Amygdala (tissue), 56 donors: ENCODE results near the gene IGHMBP2.

Source experiments
- DNase-seq, 56 donors: peaks; one replicate each; lab custom pipeline; 2025; lab: John Stamatoyannopoulos, UW

The IGHMBP2 gene

DNA sequence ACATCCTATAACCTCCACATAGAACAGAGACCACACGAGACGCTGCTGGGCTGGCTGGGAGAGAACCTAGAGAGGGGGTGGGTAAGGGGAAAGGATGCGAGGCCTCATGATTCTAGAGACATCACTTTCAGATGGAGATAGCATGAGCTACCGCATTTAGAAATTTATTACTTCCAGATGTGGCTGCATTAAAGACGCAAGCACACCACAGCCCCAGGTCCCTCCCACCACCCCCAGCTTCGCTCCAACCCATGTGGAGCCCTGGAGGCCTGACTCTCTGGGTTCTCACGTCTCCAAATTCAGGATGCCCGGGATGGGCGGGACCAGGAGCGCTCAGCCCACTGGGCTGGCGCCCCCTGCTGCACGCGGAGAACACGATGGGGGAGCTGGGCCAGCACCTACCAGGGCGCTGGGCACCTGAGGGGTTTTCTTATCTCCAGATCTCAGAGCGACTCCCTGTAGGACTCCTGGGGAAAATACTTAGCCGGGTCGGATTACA lies 13.7 kb upstream of the IGHMBP2 start:
- DNase-seq: no peak

DNA sequence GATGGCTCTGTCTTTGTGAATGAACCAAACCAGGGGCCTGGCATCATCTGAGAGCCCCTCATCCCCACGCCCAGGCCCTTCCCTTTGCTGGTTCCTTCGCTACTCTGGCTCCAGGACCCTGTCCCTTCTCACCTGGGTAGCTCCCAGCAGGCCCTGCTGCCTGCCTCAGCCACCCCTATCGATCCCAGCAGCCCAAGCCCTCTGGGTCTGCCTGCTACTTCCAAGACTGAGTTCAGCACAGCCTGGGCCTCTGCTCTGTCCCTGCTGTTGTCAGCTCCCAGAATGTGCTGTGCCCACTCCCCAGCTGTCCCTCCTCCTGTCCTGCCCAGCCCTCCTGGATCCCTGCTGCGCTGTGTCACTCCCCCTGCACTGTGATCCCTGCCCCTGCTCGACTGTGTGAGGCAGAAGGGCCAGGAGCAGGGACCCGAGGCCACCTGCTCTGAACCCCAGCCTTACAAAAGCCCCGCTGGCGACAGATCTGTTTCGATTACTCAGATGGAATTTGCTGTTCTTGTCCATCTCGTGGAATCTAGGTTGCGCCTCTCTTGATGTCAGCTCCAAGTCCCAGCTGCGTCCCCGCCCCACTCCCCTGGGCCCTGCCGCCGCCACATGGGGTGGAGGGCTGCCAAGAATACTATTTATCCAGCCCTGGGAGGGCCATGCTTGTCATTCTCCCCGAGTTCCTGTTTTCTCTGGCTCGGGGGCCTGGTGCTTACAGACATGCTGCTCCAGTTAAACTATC lies 13.0 kb upstream of the IGHMBP2 start:
- peak in 44 of 56 donors; percentile 1 to 73 (median 36) for DNase-seq

DNA sequence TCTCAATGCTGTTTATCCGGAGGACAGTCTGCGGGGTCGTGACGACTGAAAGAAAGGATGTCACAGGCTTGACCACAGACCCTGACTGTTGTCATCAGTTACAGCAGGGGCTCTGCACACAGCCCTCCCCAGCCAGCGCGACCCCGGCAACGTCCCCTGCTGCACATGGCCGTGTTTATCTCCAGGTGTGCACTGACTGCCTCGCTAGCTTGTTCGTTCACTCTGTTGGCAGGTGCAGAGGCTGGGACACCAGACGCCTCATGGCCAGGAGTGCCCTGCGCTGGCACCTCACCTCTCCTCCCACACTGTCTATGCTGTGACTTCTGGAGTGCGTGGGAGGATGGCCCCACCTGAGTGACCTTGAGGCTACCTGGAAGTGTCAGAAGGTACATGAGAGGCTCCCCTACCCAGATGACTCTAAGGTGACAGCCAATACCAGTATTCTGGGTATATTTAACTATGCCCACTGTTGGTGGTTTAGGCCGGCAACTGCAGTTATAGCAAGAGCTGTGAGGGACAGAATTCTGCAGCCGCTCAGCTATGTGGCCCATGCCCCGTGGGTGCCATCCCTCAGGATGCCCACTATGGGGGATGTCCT lies 12.2 kb upstream of the IGHMBP2 start:
- DNase-seq: no peak

DNA sequence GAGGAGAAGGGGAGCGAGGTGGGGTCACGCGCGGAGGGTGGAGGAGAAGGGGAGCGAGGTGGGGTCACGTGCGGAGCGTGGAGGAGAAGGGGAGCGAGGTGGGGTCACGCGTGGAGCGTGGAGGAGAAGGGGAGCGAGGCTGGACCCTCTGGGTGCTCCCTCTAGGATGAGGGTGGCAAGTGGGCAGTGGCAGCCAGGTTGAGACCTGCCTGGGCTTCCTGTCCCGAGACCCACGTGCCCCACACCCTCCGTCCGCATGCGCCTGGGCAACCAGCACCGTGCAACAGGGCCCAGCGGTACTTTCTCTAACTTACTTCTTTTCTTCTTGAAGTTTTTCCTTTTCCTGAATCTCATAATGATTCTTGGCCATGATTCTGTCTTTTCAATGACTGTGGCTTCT lies 11.1 kb upstream of the IGHMBP2 start:
- DNase-seq: no peak

DNA sequence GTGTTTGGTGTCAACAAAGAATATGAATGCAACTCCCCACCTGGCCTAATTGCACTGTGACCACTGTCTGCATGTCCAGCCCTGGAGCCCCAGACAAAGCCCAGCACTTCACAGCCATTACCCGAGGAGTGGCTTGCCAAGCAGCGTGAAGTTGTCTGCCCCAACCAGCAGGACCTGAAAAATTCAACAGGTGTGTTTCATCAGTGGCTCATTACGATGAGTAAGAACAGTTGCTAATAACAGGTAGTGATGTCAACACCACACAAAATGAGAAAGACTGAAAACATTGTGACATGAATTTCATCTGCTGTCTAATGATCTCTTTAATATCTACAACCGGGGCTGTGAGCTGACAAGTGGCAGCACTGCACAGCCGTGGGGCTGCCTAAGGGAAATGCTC lies 10.4 kb upstream of the IGHMBP2 start:
- DNase-seq: no peak

DNA sequence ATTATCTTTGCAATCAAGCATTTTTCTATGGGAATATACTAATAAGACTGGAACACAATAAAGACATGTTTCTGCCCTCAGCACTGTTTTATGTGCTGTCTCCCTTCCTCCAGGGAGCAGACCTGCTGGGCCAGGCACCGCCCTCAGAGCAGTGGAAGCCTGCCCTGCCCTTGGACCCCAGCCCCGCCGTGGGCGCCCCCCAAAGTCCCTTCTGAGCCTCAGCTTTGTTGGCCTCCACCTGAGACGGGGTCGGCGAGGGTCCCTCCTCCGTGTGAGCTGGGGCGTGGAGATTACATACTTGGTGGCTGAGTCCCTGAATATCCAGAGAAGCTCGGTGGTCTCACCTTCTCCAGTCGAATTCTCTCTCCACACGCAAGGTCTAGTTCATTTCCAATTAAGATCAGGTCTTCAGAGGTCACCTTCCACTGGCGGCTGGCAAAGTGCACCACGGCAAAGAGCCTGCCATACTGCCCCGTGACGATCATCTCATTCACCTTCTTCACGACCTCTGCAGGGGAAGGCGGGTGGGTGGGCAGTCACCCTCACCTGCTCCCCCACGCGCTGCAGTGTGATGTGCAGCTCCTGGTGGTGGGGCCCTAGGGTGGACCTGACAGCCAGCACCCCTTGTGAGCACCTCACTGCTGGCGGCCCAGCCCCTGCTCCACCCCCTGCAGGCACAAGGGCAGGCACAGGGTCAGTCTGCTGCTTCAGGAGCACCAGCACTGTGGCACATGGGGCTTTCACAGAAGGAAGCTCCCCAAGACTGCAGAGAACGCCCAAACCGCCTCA lies 7.3 kb upstream of the IGHMBP2 start:
- no peak for DNase-seq

DNA sequence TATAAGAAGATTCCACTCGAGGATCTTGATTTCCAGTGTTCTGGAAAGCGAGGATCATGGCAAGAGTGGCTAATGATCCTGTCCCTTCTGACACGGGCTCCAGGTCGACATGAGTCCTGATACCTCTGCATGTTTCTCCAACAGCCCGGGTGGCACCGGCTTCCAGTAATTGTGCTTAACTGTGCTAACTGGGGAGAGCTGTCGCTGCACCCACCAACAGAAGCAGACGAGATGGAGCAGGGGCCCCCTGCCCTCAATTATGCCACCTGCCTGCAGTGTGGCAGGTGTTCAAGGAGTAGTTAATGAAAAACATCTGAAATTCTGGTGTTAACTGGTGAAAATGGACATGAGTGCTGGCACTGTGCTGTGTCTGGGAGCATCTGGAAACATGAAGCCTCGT lies 6.2 kb upstream of the IGHMBP2 start:
- DNase-seq: no peak

DNA sequence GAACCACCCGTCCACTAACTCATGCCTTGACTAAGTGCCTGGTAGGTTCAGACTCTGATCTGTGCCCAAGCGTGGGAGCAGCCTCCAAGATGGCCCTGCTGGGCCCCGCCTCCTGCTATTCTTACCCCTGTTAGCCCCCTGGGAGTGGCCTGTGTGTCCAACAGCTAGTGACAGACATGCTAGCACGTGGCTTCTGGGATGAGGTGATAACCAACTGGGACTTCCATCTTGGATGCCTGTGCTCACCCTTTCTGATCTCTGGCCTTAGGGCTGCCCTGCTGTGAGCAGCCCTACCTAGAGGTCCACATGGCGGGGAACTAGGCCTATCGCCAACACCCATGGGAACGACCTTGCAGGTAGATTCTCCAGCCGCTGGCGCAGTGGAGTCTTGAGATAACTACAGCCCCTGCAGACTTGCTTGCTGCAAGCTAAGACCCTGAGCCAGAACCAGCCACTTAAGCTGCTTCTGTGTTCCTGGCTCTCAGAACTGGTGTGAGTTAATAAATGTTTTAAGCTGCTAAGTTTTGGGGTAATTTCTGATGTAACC lies 2.8 kb upstream of the IGHMBP2 start:
- no peak for DNase-seq

DNA sequence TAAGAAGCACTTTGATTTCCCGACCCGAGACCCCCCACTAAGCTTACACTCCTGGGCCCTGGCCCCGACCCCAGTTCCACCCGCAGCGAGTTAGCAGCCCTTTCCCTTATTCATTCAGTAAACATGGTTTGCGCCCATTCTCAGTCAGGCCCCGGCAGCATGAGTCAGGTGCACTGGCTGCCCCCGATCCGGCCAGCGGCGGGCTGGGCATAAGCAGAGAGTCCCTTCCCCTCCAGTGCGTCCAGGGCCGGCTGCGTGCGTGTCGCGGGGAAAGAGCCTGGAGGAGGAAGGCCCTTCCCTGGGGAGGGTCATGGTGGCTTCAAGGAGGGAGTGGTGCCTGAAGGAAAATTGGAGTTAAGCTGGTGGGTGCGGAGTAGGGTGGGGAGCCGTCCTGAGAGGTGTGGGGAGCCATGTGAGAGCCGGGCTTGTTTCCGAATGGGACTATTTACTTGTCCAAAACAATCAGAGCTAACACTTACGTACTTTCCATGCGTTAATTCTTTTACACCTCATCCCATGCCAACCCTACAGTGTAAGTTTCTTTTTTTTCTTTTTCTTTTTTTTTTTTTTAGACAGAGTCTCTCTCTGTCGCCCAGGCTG lies 657 bp downstream of the IGHMBP2 start:
- DNase-seq: peak in 14 of 56 donors; percentile 8 to 62 (median 34)

DNA sequence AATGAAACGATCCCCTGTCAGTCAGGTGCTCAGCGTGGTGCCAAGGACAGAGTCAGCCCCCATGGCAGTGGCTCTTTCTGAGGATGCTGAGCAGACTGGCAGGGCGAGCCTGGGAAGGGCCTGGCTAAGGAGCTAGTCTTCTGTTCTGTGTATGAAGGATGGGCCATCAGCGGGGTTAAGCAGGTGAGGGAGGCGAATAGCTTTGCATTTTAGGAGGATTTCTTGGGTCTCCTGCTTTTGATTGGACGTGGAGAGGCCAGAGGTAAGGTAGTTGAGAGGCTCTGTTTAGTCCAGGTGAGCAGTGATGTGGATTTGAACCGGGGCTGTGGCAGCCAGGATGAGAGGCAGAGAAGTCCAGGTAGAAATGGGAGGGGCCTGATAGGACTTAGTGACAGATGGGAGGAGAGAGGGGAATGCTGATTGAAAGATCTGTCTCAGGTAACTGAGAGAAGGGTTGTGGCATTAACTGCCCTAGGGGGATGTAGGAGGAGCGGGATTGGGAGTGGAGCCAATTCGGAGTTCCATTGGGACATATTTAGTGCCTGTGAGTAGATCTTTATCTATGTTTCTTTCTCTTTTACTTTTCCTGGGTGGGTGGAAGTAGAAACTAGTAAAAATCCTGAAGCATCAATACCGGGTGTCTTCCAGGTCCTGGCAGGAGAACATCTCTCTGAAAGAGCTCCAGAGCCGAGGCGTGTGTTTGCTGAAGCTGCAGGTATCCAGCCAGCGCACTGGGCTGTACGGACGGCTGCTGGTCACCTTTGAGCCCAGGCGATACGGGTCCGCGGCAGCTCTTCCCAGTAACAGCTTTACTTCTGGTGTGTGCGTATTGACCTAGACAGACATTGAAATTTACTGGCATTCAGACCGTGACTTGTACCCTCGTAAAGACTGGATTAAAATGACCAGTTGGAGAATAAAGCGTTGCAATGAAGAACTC lies 2.0 kb downstream of the IGHMBP2 start:
- no peak for DNase-seq

DNA sequence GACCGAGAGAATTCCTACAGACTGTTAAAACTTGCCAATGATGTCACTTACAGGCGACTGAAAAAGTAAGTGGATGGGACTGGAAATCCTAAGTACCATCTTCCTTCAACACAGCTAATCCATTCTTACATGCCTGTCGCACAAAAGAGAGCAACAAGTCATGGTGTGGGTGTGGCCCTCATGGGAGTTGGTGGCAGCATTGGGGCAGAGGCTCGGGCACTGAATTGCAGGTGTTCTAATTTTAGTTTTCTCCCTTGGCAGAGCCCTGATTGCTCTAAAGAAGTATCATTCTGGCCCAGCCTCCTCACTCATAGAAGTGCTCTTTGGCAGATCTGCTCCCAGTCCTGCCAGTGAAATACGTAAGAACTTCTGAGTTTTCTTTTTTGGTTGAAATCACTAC lies 4.6 kb downstream of the IGHMBP2 start:
- DNase-seq: no peak

DNA sequence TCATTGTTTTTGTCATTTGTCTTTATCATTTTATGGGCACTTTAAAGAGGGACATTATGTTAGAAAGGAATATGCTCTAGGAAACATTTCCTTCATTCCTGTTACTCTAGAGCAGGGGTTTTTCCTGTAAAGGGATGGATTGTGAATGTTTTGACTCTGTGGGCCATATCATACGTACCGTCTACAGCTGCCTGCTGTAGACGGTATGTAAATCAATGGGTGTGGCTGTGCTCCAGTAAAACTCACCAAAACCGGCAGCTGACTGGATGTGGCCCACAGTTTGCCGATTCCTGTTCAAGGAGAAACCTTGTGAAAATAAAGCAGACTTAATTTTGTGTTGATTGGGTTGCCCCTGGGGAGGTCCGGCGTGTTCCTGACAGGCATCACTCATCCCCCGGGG lies 7.3 kb downstream of the IGHMBP2 start:
- no peak for DNase-seq

DNA sequence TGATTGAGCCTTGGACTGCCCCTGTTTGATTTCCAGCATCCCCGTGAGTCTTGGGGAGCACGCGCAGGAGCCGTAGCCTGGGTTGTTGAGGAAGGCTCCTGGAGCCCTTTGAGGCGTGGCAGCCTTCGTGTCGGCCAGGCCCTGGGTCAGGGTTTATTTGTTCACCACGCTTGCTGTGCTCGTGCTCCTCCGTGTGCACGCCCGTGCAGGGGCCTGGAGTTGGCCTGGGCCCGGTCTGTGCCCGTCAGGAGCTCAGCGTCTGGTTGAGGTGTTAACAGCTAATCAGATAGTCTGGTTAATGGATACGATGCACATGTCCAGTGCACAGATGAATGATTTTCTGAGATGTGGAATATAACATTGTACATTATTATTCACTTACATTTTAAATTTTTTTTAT lies 8.0 kb downstream of the IGHMBP2 start:
- no peak for DNase-seq

DNA sequence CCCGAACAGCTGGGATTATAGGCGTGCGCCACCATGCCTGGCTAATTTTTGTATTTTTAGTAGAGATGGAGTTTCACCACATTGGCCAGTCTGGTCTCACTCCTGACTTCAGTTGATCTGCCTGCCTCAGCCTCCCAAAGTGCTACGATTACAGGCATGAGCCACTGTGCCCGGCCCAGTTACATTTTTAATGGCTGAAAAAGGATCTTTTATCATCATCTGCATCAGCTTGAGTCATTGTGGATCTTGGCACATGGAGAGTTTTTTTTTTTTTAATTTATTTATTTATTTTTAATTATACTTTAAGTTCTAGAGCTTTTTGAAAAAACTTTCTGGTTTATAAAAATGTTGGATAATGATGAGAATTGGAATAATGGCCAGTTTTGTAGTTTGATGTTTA lies 8.6 kb downstream of the IGHMBP2 start:
- no peak for DNase-seq

DNA sequence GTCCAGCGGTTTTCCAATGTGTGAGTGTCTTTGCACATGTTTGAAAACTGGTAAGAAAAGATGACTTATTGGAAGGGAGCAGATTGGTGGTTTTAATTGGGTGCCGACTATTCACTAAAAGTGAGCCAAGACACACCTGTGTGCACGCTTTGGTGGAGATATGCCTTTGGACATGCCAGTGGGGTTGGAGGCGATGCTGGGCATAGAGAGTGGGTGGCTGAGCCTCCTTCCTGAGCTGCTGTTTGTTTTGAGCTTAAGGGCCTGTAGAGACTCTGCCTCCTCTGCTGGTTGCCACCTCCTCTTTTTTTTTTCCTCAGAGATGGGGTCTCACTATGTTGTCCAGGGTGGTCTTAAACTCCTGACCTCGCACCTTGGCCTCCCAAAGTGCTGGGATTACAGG lies 9.5 kb downstream of the IGHMBP2 start:
- DNase-seq: no peak

DNA sequence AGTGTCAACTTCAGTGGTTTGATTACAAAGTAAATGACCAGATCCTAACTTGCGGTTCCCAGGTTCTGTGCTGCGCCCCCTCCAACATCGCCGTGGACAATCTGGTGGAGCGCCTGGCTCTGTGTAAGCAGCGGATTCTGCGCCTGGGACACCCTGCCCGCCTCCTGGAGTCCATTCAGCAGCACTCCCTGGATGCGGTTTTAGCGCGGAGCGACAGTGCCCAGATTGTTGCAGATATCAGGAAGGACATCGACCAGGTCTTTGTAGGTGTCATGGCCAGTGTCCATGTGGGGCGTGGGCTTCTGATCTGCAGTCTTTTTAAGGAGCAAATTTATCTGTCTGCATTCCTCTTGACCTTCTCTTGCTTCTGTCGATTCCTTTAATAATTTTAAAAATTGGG lies 11.1 kb downstream of the IGHMBP2 start:
- DNase-seq: no peak

DNA sequence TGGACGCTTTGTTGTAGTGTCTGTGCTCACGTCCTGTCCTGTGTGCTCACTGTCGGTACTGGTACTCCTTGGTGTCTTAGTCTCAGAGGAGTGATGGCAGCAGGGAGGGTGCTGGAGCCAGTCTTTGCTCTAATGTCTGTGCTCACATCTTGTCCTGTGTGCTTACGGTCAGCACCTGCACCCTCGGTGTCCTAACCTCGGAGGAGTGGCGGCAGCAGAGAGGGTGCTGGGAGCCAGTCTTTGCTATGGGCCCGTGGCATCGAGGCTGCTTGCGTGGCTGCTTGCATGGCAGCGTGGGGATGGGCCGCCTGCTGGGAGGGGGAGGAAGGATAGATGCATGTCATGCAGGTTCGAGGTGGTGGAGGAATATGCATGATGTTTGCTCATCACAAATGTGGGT lies 12.7 kb downstream of the IGHMBP2 start:
- no peak for DNase-seq

DNA sequence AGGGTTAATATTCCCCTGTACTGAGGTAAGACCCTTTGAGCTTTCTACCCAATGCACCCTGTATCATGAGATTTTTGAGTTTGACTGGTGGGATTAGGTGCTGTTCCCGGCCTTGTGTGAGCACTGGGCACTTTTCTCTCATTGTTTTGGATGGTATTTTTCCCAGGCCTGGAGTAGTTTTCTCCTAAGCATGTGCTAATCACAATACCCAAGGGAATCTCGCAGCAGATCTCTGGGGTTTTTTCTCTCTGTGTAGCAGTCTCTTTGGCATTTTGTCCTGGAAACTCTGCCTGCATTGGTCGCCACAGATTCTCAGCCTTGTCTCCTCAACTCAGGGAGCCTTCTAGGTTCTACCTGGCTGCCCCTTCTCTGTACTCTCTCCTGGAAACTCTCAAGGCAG lies 19.9 kb downstream of the IGHMBP2 start:
- DNase-seq: no peak

DNA sequence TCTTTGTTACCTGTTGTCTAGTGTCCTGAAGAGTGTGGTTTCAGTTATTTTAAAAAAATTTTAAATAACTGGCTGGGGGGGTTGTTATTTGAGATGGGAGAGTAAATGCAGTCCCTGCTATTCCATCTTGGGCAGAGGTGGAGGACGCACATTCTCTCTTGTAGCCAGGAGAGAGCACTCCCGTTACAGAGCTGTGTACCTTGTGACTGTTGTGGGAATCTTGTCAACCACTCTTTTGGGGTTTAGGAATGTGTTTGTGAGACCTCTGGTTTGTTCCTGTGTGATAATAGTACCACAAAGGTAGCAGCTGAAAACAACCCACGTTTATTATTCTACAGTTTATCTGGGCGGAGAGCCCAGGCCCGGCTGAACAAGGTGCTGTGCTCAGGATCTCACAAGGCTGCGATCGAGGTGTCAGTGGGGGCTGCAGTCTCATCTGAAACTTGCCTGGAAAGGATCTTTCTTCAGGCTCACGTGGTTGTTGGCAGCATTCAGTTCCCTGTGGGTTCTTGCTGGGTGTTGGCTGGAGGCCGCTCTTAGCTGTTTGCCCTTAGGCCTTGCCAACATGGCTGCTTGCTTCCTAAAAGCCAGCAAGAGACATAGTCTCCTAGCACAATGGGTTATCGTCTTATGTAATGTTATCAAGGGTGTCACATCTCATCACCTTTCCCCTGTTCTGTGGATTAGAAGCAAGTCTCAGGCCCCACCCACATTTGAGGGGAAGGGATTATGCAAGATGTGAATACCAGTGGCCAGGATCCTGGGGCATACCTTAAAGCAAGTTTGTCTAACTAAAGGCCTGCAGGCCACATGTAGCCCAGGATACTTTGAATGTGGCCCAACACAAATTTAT lies 20.6 kb downstream of the IGHMBP2 start:
- DNase-seq: no peak
